ENCODE results near the gene ADAMTS17. TPM values are rescaled to one million over a fixed set of nuclear protein-coding genes. Genes with fewer than 3 reads are reported as not detected.

The ADAMTS17 gene
- total RNA-seq, 1 donor from 2014 or later, result 6.2 TPM

DNA sequence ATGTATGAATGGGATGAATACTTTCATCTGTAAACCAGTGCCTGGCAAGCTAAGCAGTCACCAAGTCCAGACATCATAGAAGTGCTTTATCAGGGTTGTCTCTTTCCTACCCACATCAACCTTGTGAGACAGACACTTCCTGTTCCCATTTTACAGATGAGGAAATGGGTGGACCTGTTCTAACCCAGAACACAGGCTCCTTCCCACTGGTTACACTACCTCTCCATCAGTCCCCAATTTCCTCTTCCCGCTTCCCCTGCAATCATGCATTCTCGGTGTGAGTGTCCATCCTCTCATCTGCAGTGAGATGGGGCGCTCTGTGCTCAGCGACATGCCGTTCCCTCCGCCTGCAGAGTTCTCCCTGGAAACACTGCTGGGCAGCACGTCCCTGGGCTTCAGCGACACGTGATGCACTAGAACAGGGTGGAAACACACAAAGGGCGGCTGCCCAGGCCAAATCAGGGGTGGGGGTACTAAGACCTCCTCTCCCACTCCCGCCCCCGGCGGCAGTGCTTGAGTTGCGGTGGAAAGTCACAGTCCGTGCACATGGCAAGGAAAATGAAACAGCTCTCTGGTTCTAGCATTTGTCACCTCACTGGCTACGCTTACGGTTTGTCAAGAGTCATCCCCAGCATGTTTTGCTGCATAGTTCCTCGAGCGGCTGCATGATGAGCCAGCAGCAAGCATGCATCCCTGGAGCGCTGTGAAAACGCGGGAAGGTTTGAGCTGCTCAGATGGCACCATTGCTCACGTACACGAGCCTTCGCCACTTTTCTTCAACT is 201.1 kb downstream of the ADAMTS17 start:
- TF ChIP-seq, protein P1, sequence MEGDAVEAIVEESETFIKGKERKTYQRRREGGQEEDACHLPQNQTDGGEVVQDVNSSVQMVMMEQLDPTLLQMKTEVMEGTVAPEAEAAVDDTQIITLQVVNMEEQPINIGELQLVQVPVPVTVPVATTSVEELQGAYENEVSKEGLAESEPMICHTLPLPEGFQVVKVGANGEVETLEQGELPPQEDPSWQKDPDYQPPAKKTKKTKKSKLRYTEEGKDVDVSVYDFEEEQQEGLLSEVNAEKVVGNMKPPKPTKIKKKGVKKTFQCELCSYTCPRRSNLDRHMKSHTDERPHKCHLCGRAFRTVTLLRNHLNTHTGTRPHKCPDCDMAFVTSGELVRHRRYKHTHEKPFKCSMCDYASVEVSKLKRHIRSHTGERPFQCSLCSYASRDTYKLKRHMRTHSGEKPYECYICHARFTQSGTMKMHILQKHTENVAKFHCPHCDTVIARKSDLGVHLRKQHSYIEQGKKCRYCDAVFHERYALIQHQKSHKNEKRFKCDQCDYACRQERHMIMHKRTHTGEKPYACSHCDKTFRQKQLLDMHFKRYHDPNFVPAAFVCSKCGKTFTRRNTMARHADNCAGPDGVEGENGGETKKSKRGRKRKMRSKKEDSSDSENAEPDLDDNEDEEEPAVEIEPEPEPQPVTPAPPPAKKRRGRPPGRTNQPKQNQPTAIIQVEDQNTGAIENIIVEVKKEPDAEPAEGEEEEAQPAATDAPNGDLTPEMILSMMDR (IDR thresholded peaks at IDR 0.05), result no peak
- Histone ChIP-seq H3K4me3 (no peak overlapping the region), H3K4me1 (no peaks in the 10 kb centered on the region), H3K27ac (no peak overlapping the region), H3K9me3 (no peaks in the 10 kb centered on the region), H3K27me3 (peaks cover 5% of the 10 kb centered on the region), H3K36me3 (no peaks in the 10 kb centered on the region)
- DNase-seq (no peak), ATAC-seq (no peak)
- intact Hi-C loops (cut with DNase I), result no loop called here

DNA sequence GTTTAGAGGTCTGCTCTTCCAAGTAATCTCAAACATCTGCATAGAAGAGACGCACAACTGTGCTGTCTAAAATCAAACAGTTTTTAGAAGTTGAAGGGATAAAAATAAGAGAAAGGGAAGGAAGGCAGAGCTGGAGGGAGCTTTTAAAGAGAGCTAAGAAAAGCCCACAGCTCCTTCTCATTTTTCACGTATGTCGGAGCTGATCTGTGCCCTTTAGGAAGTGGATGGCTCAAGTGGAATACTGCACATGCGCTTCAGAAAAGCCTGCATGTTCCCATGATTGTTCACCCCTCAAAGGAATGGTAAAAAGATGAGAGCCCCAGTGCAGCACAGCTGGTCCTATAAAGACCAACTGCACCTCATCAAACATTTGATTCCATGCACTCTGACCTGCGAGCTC is 207.2 kb downstream of the ADAMTS17 start:
- TF ChIP-seq, protein P1 (IDR thresholded peaks at IDR 0.05), result no peak
- ATAC-seq, result no peak
- no peak for DNase-seq
- intact Hi-C loops (cut with DNase I), result no loop called here
- Histone ChIP-seq H3K27me3 (peaks cover 5% of the 10 kb centered on the region), H3K36me3 (no peaks in the 10 kb centered on the region), H3K4me3 (no peak overlapping the region), H3K4me1 (no peaks in the 10 kb centered on the region), H3K9me3 (no peaks in the 10 kb centered on the region), H3K27ac (no peak overlapping the region)

DNA sequence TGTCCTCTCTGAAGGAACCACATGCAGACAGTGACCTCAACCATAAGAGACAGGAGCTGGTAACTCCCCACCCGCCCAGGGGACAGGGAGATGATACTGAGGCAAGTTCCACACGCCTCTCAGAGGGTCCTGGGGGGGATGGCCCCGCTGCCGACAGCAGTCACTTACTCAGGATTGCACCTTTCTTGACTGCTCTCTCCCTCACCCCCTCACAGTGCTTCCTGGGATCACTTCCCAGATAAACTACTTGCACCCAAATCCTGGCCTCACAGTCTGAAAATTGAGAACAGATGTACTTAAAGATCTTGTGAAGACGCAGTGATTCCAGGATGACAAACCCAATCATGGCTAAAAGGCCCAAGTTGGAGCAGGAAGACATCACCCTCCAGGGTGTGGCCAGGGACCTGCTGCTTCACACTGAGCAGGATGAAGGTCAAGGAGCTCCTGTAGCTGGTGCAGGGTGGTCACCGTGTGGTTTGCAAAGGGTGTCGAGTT is 207.6 kb downstream of the ADAMTS17 start:
- Histone ChIP-seq H3K4me3 (no peak overlapping the region), H3K27me3 (peaks cover 5% of the 10 kb centered on the region), H3K4me1 (no peaks in the 10 kb centered on the region), H3K9me3 (no peaks in the 10 kb centered on the region), H3K27ac (no peak overlapping the region), H3K36me3 (no peaks in the 10 kb centered on the region)
- TF ChIP-seq, protein P1 (IDR thresholded peaks at IDR 0.05), result no peak
- ATAC-seq (no peak), DNase-seq (no peak)
- intact Hi-C loops (cut with DNase I), result no loop called here

DNA sequence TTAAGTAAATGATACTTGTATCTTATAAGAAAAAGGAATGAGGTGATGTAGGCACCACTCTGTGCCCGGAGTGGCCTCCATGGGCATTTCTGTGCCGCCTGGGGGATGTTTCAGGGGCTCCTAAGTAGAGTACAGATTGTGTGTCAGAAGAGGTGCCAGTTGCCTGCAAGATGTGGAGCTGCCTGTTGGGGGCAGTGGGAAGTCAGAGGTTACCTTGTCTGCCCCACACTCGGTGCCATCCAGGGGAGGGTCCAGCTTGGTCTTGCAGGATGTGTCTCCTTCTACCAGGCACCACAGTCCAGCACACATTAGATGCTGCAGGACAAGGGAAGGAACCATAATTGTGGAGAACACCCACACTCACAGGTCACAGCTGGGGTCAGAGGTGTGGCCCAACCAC is 208.8 kb downstream of the ADAMTS17 start:
- Histone ChIP-seq H3K4me3 (no peak overlapping the region), H3K27ac (no peak overlapping the region), H3K4me1 (no peaks in the 10 kb centered on the region), H3K27me3 (no peaks in the 10 kb centered on the region), H3K36me3 (no peaks in the 10 kb centered on the region), H3K9me3 (no peaks in the 10 kb centered on the region)
- TF ChIP-seq, protein P1 (IDR thresholded peaks at IDR 0.05), result no peak
- ATAC-seq (no peak), DNase-seq (no peak)
- intact Hi-C loops (cut with DNase I), result no loop called here

DNA sequence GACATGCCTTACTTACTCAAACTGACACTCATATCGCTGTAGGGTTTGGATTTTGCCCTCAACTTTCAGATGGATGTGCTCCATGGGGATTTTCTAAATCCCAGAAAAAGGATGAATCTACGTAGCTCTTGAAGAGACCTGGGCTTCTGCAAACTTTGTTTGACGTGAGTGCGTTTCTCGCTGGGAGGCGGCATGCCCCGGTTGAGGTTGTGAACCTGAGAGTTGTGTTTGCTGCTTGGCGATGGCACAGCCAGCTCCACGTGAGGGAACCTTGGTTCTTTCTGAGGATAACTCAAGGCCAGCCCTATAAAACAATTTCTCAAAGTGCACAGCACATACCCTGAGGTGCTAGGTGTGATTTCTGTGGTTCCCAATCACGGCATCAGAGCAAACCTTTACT is 209.5 kb downstream of the ADAMTS17 start:
- Histone ChIP-seq H3K4me1 (no peaks in the 10 kb centered on the region), H3K9me3 (no peaks in the 10 kb centered on the region), H3K27me3 (no peaks in the 10 kb centered on the region), H3K27ac (no peak overlapping the region), H3K4me3 (no peak overlapping the region), H3K36me3 (no peaks in the 10 kb centered on the region)
- TF ChIP-seq, protein P1 (IDR thresholded peaks at IDR 0.05), result no peak
- intact Hi-C loops (cut with DNase I), result no loop called here
- ATAC-seq (no peak), DNase-seq (no peak)
